Retina (tissue), 1 donor: Measurements from ENCODE around the gene ZNF674.

Experiments used
- DNase-seq: peaks from one replicate; pipeline ENCODE4 v3.0.0-alpha.2; 2016

ZNF674 gene

GRCh38 chrX:46545111-46546005, at the start of gene ZNF674:
Gene ZNF674 (minus strand): TSS chrX:46545421. CDS start chrX:46542087, 3,334 bp downstream.
- DNase-seq, result peak; percentile 90

GRCh38 chrX:46589977-46590723, 44.9 kb upstream of the ZNF674 start:
- no peak for DNase-seq

- no peak for DNase-seq
Observed at GRCh38 chrX:46588263-46588662, 43.0 kb upstream of the ZNF674 start.

- no peak for DNase-seq
Observed at GRCh38 chrX:46587753-46588171, 42.5 kb upstream of the ZNF674 start.

- DNase-seq, result no peak
Observed at GRCh38 chrX:46587158-46587557, 41.9 kb upstream of the ZNF674 start.

GRCh38 chrX:46584736-46585135, 39.5 kb upstream of the ZNF674 start:
- DNase-seq, result no peak

- DNase-seq, result peak; percentile 37
Observed at GRCh38 chrX:46582966-46583365, 37.7 kb upstream of the ZNF674 start.

- DNase-seq, result no peak
Observed at GRCh38 chrX:46582325-46582724, 37.1 kb upstream of the ZNF674 start.

GRCh38 chrX:46580613-46581012, 35.4 kb upstream of the ZNF674 start:
- DNase-seq, result no peak

GRCh38 chrX:46579250-46579649, 34.0 kb upstream of the ZNF674 start:
- DNase-seq, result no peak

GRCh38 chrX:46577221-46578005, 32.2 kb upstream of the ZNF674 start:
- no peak for DNase-seq

- no peak for DNase-seq
Observed at GRCh38 chrX:46576458-46576857, 31.2 kb upstream of the ZNF674 start.

GRCh38 chrX:46575991-46576392, 30.8 kb upstream of the ZNF674 start:
- DNase-seq, result peak; percentile 9

GRCh38 chrX:46575586-46575985, 30.4 kb upstream of the ZNF674 start:
- DNase-seq, result peak; percentile 13

GRCh38 chrX:46574774-46575381, 29.7 kb upstream of the ZNF674 start:
- DNase-seq, result peak; percentile 67

- peak; percentile 70 for DNase-seq
Observed at GRCh38 chrX:46573892-46574773, 28.9 kb upstream of the ZNF674 start.

GRCh38 chrX:46573331-46573891, 28.2 kb upstream of the ZNF674 start, which contains the start of gene CHST7:
Gene CHST7 (plus strand): TSS chrX:46573765. CDS start chrX:46573932, 167 bp downstream.
- DNase-seq, result peak; percentile 87

GRCh38 chrX:46572340-46572936, 27.2 kb upstream of the ZNF674 start:
- DNase-seq, result no peak

- DNase-seq, result no peak
Observed at GRCh38 chrX:46571423-46572339, 26.5 kb upstream of the ZNF674 start.

- no peak for DNase-seq
Observed at GRCh38 chrX:46569621-46570020, 24.4 kb upstream of the ZNF674 start.
